MM.1S (cell line): ENCODE data around the gene PCDH1.

Source experiments
- DNase-seq: peaks from one replicate; pipeline ENCODE4 v3.0.0-alpha.2; 2015
- H2AFZ ChIP-seq: fragments of 300-600 bp; sonication (generic); 2 replicates; pipeline ENCODE4 v1.6.0; 2016; ENCODE audit warnings: antibody characterized with exemption, low read length
- H3F3A ChIP-seq: fragments of 300-600 bp; sonication (generic); 2 replicates; pipeline ENCODE4 v1.6.1; 2016; ENCODE audit warnings: mild to moderate bottlenecking, antibody characterized with exemption, low read length, moderate library complexity, mixed read lengths; ENCODE audit not compliant: insufficient read depth
- H3K27ac ChIP-seq: fragments of 300-600 bp; sonication (generic); 2 replicates; pipeline ENCODE4 v1.5.1; 2016; ENCODE audit warnings: mild to moderate bottlenecking, low read length
- H3K27me3 ChIP-seq: fragments of 300-600 bp; sonication (generic); replicated peaks from 2 replicates; pipeline ENCODE4 v1.6.0; 2016; ENCODE audit warnings: low read length; ENCODE audit not compliant: insufficient read depth
- H3K36me3 ChIP-seq: fragments of 300-600 bp; sonication (generic); replicated peaks from 2 replicates; pipeline ENCODE4 v1.6.1; 2016; ENCODE audit warnings: mild to moderate bottlenecking, low read length, mixed read lengths; ENCODE audit not compliant: insufficient read depth
- H3K4me1 ChIP-seq: fragments of 300-600 bp; sonication (generic); 2 replicates; pipeline ENCODE4 v1.6.1; 2016; ENCODE audit warnings: low read length, mixed read lengths
- H3K4me2 ChIP-seq: fragments of 300-600 bp; sonication (generic); 2 replicates; pipeline ENCODE4 v1.6.0; 2016; ENCODE audit warnings: low read depth, low read length
- H3K4me3 ChIP-seq: fragments of 300-600 bp; sonication (generic); 2 replicates; pipeline ENCODE4 v1.5.1; 2016; ENCODE audit warnings: low read length, mixed read lengths
- H3K79me2 ChIP-seq: fragments of 300-600 bp; sonication (generic); 2 replicates; pipeline ENCODE4 v1.6.1; 2016; ENCODE audit warnings: mixed run types, low read length, mixed read lengths
- H3K9ac ChIP-seq: fragments of 300-600 bp; sonication (generic); 2 replicates; pipeline ENCODE4 v1.6.1; 2016; ENCODE audit warnings: low read length, mixed read lengths
- H3K9me2 ChIP-seq: fragments of 300-600 bp; sonication (generic); replicated peaks from 2 replicates; pipeline ENCODE4 v1.6.1; 2016; ENCODE audit warnings: mild to moderate bottlenecking, low read length, mixed read lengths; ENCODE audit not compliant: insufficient read depth
- H3K9me3 ChIP-seq: fragments of 300-600 bp; sonication (generic); replicated peaks from 2 replicates; pipeline ENCODE4 v1.6.1; 2016; ENCODE audit warnings: mild to moderate bottlenecking, low read length, mixed read lengths; ENCODE audit not compliant: insufficient read depth
- H4K20me1 ChIP-seq: fragments of 300-600 bp; sonication (generic); 2 replicates; pipeline ENCODE4 v1.6.1; 2016; ENCODE audit warnings: mild to moderate bottlenecking, low read length, moderate library complexity, mixed read lengths; ENCODE audit not compliant: insufficient read depth
- EZH2 ChIP-seq: fragments of 300-600 bp; sonication (generic); optimal IDR thresholded peaks from 2 replicates; pipeline ENCODE3; 2017; ENCODE audit warnings: low read depth, mild to moderate bottlenecking, antibody characterized with exemption, low read length, mixed read lengths
- EZH2phosphoT487 ChIP-seq: fragments of 300-600 bp; sonication (generic); IDR thresholded peaks from 2 replicates; pipeline ENCODE4 v1.6.1; 2018; ENCODE audit warnings: antibody characterized with exemption, low read length
- TF ChIP-seq, protein P1 (sequence below): fragments of 300-600 bp; sonication (generic); IDR thresholded peaks from 2 replicates; pipeline ENCODE4 v1.5.1; 2016; ENCODE audit warnings: antibody characterized with exemption, low read length, mixed read lengths

The PCDH1 gene

DNA sequence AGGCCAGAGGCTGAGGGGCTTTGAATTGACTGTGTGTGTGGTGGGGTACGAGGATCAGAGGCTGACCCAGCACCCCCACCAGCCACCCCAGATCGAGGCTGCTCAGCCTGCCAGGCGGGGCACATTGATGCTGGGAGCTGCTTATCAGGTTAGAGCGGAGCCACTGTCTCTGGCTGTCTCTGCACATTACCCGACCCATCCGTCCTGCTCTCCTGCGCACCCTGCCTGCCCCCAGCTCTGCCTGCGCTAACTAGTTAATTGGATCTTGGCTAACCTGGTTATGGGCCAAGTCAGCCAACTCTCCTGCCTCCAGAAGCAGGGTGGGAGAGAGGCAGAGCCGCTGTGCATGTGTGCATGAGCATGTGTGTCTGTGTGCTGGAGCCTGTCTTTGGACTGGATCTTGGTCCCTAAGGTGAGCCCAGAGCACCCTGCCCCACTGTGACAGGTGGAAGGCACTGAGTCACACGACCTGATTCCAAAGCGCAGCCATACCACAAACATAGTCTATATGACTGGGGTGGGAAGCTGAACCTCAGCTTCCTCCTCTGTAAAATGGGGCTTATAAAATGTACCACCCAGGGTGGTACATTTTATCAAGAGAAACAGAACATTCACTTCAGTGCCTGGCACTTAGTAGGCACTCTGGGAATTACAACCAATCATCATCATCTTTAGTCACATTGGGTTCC is 39.7 kb downstream of the PCDH1 start:
- Histone ChIP-seq H3K4me1 (peaks cover 13% of the 10 kb centered on the region), H3K79me2 (no peaks in the 10 kb centered on the region), H3K4me3 (no peak overlapping the region), H4K20me1 (no peaks in the 10 kb centered on the region), H2AFZ (no peak overlapping the region), H3K9me2 (no peaks in the 10 kb centered on the region), H3K36me3 (no peaks in the 10 kb centered on the region), H3K9me3 (no peaks in the 10 kb centered on the region), H3K27ac (peak overlapping the region; percentile 48; the same call in 1 of the 2 replicates), H3K4me2 (peak overlapping the region; percentile 58), H3K27me3 (no peaks in the 10 kb centered on the region), H3F3A (no peaks in the 10 kb centered on the region), H3K9ac (no peak overlapping the region)
- no peak for DNase-seq
- TF ChIP-seq EZH2phosphoT487 = no peak
- TF ChIP-seq, protein P1, sequence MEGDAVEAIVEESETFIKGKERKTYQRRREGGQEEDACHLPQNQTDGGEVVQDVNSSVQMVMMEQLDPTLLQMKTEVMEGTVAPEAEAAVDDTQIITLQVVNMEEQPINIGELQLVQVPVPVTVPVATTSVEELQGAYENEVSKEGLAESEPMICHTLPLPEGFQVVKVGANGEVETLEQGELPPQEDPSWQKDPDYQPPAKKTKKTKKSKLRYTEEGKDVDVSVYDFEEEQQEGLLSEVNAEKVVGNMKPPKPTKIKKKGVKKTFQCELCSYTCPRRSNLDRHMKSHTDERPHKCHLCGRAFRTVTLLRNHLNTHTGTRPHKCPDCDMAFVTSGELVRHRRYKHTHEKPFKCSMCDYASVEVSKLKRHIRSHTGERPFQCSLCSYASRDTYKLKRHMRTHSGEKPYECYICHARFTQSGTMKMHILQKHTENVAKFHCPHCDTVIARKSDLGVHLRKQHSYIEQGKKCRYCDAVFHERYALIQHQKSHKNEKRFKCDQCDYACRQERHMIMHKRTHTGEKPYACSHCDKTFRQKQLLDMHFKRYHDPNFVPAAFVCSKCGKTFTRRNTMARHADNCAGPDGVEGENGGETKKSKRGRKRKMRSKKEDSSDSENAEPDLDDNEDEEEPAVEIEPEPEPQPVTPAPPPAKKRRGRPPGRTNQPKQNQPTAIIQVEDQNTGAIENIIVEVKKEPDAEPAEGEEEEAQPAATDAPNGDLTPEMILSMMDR = no peak
- TF ChIP-seq EZH2 = no peak

DNA sequence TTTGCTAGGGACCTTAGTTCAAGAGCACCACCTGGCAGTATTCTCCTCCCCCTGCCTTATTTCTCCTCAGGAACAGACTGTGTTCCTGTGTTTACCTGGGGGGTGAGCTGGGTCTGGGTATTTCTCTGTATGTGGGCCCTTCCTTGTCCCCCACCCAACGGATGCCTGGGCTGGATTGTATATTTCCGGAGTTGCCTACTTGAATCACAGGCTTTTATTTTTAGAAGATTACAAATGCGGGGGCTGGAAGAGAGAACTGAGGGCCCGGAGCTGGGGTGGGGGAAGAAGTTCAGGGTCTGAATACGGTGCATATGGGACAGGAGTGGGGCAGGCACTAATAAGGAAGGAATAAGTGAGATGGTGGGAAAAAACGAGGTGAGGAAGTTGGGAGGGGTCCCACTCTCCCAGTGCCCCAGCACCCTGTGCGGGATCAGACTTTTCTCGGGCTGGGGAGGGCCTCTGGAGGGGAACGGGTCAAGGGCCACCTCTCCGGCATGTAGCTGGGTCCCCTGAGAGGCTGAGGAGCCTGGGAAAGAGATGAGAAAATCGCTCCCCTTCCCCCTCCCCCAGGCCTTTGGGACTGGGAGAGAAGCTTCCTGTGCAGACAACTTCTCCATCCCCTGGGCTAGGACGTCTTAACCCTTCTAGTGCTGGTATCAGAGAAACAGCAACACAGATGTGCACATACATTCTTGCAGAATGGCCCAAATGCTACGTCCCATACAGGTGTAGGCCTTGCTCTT is 42.1 kb downstream of the PCDH1 start:
- Histone ChIP-seq H3K4me3 (no peak overlapping the region), H2AFZ (no peak overlapping the region), H3F3A (no peaks in the 10 kb centered on the region), H3K4me1 (peaks cover 17% of the 10 kb centered on the region), H3K9ac (no peak overlapping the region), H3K4me2 (no peak overlapping the region), H3K9me2 (no peaks in the 10 kb centered on the region), H3K36me3 (no peaks in the 10 kb centered on the region), H4K20me1 (no peaks in the 10 kb centered on the region), H3K27ac (no peak overlapping the region), H3K79me2 (no peaks in the 10 kb centered on the region), H3K27me3 (no peaks in the 10 kb centered on the region), H3K9me3 (no peaks in the 10 kb centered on the region)
- TF ChIP-seq EZH2 (no peak), EZH2phosphoT487 (no peak)
- TF ChIP-seq, protein P1 = no peak
- no peak for DNase-seq

GRCh38 chr5:141834331-141834730 is 43.9 kb downstream of the PCDH1 start:
- TF ChIP-seq EZH2phosphoT487 = no peak
- TF ChIP-seq EZH2 = no peak
- TF ChIP-seq, protein P1 = no peak
- H2AFZ ChIP-seq = no peak overlapping the region
- H3K27me3 ChIP-seq = no peaks in the 10 kb centered on the region
- no peaks in the 10 kb centered on the region for H4K20me1 ChIP-seq
- peaks cover 11% of the 10 kb centered on the region for H3K4me1 ChIP-seq
- no peak overlapping the region for H3K27ac ChIP-seq
- H3K9me2 ChIP-seq = no peaks in the 10 kb centered on the region
- no peak overlapping the region for H3K9ac ChIP-seq
- DNase-seq = no peak
- H3F3A ChIP-seq = no peaks in the 10 kb centered on the region
- no peaks in the 10 kb centered on the region for H3K79me2 ChIP-seq
- H3K4me3 ChIP-seq = no peak overlapping the region
- no peak overlapping the region for H3K4me2 ChIP-seq
- H3K9me3 ChIP-seq = no peaks in the 10 kb centered on the region
- no peaks in the 10 kb centered on the region for H3K36me3 ChIP-seq
